ENCODE data around the gene VPS26B.

Gene VPS26B

GRCh38 chr11:134257101-134257500, 32.6 kb downstream of the VPS26B start:
- DNase-seq (ENCODE audit: low read depth, low spot score), result no peak
- no peak overlapping the region for H3K4me3 ChIP-seq (ENCODE audit: insufficient read length, low read depth)
- H3K36me3 ChIP-seq (ENCODE audit: insufficient read depth, insufficient read length, low read length), result peaks cover 48% of the 10 kb centered on the region
- no peak overlapping the region for H3K9ac ChIP-seq (ENCODE audit: insufficient read length, low read depth)
- TF ChIP-seq ZNF274 (IDR thresholded peaks at IDR 0.05; ENCODE audit: low read depth, low read length) (no peak), YY1 (IDR thresholded peaks at IDR 0.05; ENCODE audit: insufficient read depth, insufficient read length) (no peak), SUZ12 (IDR thresholded peaks at IDR 0.05; ENCODE audit: extremely low read depth, insufficient read depth, insufficient read length) (no peak)
- H3K27me3 ChIP-seq (ENCODE audit: insufficient read depth, insufficient read length), result no peaks in the 10 kb centered on the region
- H3K9me3 ChIP-seq (ENCODE audit: insufficient read depth, low read length), result no peaks in the 10 kb centered on the region
- H3K4me1 ChIP-seq (ENCODE audit: insufficient read depth, insufficient read length), result no peaks in the 10 kb centered on the region

DNA sequence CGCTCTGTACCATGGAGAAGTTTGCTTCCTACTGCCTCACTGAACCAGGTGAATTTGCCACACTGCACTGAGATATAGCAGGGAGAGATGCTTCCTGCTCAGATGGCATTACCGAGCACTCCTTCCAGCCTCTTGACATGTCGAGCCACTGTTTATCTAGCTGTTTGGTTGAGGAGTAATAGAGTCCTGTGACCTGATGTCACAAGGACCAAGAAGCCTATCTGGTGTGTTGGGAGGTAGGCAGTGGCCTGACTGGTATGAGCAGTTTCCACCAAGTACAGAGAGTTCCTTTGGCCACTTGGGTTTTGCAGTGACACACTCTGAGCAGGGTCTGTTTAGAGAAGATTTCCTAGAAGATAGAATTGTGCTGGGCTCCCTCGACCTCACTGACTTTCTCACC, 34.1 kb downstream of the VPS26B start:
- H3K36me3 ChIP-seq (ENCODE audit: insufficient read depth, insufficient read length, low read length), result peaks cover 62% of the 10 kb centered on the region
- TF ChIP-seq ZNF274 (IDR thresholded peaks at IDR 0.05; ENCODE audit: low read depth, low read length) (no peak), YY1 (IDR thresholded peaks at IDR 0.05; ENCODE audit: insufficient read depth, insufficient read length) (no peak), SUZ12 (IDR thresholded peaks at IDR 0.05; ENCODE audit: extremely low read depth, insufficient read depth, insufficient read length) (no peak)
- no peaks in the 10 kb centered on the region for H3K4me1 ChIP-seq (ENCODE audit: insufficient read depth, insufficient read length)
- no peak overlapping the region for H3K9ac ChIP-seq (ENCODE audit: insufficient read length, low read depth)
- H3K9me3 ChIP-seq (ENCODE audit: insufficient read depth, low read length), result no peaks in the 10 kb centered on the region
- no peak for DNase-seq (ENCODE audit: low read depth, low spot score)
- H3K27me3 ChIP-seq (ENCODE audit: insufficient read depth, insufficient read length), result no peaks in the 10 kb centered on the region
- no peak overlapping the region for H3K4me3 ChIP-seq (ENCODE audit: insufficient read length, low read depth)

DNA sequence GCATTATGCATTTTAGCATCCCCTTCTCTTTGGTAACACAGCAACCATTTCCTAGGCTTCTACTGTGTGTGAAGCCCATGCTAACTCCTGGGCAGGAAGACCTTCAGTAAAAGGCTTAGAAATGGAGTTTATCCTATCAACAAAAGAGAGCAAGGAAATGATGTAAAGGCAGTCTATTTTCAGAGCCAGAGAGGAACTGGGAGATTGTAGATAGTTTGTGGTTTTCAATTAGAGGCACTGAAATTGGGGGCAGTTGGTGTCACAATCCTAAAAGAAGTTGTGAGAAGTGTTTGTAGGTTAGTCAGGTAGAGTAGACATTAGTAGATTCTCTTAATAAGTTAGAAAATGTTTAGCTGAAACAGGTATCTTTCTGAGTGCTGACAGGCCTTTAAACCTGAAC, 36.0 kb downstream of the VPS26B start:
- H3K36me3 ChIP-seq (ENCODE audit: insufficient read depth, insufficient read length, low read length), result peaks cover 71% of the 10 kb centered on the region
- no peaks in the 10 kb centered on the region for H3K4me1 ChIP-seq (ENCODE audit: insufficient read depth, insufficient read length)
- no peak overlapping the region for H3K4me3 ChIP-seq (ENCODE audit: insufficient read length, low read depth)
- H3K9me3 ChIP-seq (ENCODE audit: insufficient read depth, low read length), result no peaks in the 10 kb centered on the region
- no peak overlapping the region for H3K9ac ChIP-seq (ENCODE audit: insufficient read length, low read depth)
- H3K27me3 ChIP-seq (ENCODE audit: insufficient read depth, insufficient read length), result no peaks in the 10 kb centered on the region
- DNase-seq (ENCODE audit: low read depth, low spot score), result no peak
- TF ChIP-seq ZNF274 (IDR thresholded peaks at IDR 0.05; ENCODE audit: low read depth, low read length) (no peak), SUZ12 (IDR thresholded peaks at IDR 0.05; ENCODE audit: extremely low read depth, insufficient read depth, insufficient read length) (no peak), YY1 (IDR thresholded peaks at IDR 0.05; ENCODE audit: insufficient read depth, insufficient read length) (no peak)

DNA sequence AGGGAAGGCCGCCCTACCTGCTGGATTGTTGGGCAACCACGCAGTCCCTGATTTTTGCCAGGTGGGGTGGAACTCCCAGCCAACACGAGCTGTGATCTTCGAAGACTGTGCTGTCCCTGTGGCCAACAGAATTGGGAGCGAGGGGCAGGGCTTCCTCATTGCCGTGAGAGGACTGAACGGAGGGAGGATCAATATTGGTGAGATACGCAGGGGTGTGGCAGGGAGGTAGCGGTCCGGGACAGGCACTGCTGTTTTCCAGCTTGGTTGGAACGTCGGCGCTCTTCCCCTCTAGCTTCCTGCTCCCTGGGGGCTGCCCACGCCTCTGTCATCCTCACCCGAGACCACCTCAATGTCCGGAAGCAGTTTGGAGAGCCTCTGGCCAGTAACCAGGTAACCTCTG, 36.5 kb downstream of the VPS26B start:
- Histone ChIP-seq H3K36me3 (ENCODE audit: insufficient read depth, insufficient read length, low read length) (peaks cover 71% of the 10 kb centered on the region), H3K4me1 (ENCODE audit: insufficient read depth, insufficient read length) (no peaks in the 10 kb centered on the region), H3K27me3 (ENCODE audit: insufficient read depth, insufficient read length) (no peaks in the 10 kb centered on the region), H3K4me3 (ENCODE audit: insufficient read length, low read depth) (no peak overlapping the region), H3K9ac (ENCODE audit: insufficient read length, low read depth) (no peak overlapping the region), H3K9me3 (ENCODE audit: insufficient read depth, low read length) (no peaks in the 10 kb centered on the region)
- TF ChIP-seq YY1 (IDR thresholded peaks at IDR 0.05; ENCODE audit: insufficient read depth, insufficient read length) (no peak), SUZ12 (IDR thresholded peaks at IDR 0.05; ENCODE audit: extremely low read depth, insufficient read depth, insufficient read length) (no peak), ZNF274 (IDR thresholded peaks at IDR 0.05; ENCODE audit: low read depth, low read length) (no peak)
- no peak for DNase-seq (ENCODE audit: low read depth, low spot score)

- Histone ChIP-seq H3K9me3 (ENCODE audit: insufficient read depth, low read length) (no peaks in the 10 kb centered on the region), H3K4me3 (ENCODE audit: insufficient read length, low read depth) (no peak overlapping the region), H3K9ac (ENCODE audit: insufficient read length, low read depth) (no peak overlapping the region), H3K27me3 (ENCODE audit: insufficient read depth, insufficient read length) (no peaks in the 10 kb centered on the region), H3K4me1 (ENCODE audit: insufficient read depth, insufficient read length) (no peaks in the 10 kb centered on the region), H3K36me3 (ENCODE audit: insufficient read depth, insufficient read length, low read length) (peaks cover 66% of the 10 kb centered on the region)
- DNase-seq (ENCODE audit: low read depth, low spot score), result no peak
- TF ChIP-seq YY1 (IDR thresholded peaks at IDR 0.05; ENCODE audit: insufficient read depth, insufficient read length), result no peak
- TF ChIP-seq SUZ12 (IDR thresholded peaks at IDR 0.05; ENCODE audit: extremely low read depth, insufficient read depth, insufficient read length), result no peak
- TF ChIP-seq ZNF274 (IDR thresholded peaks at IDR 0.05; ENCODE audit: low read depth, low read length), result no peak
These were observed 37.4 kb downstream of the VPS26B start for GRCh38 chr11:134261626-134262488.

DNA sequence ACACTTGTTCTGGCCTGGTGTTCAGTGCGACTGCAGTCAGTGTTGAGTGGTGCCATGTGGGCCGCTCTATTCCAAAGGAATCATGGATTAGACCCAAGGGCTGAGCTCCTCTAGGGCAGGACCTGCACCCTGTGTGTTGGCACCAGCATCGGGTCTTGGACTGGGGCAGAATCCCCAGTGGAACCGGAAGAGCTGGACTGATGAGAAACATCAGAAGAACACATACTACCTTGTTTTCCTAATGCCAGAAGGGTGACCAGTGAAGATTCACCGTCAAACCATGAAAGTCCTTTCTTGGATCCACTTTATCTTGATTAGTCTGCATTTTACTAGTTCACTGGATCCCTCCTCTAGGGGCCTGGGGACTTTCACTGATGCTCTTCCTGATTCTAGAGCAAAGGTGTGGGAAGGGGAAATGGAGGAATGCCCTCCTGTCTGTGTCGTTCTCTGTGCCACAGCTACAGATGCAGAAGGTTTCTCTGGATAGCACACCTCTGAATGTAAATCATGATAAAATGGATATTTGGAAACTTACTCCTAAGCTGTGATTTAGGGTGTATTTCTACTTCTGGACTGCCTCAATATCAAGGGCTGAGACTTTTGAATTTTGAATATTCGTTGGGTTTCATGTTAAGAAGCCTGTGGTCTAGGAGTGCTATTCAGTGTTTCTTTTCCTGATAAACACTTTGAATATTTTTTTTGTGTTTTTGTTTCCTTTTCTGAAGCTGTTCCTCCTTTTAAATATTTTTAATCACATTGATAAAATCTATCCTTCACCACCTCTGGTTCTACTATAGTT, 40.7 kb downstream of the VPS26B start:
- Histone ChIP-seq H3K9ac (ENCODE audit: insufficient read length, low read depth) (no peak overlapping the region), H3K36me3 (ENCODE audit: insufficient read depth, insufficient read length, low read length) (peaks cover 41% of the 10 kb centered on the region), H3K4me3 (ENCODE audit: insufficient read length, low read depth) (no peak overlapping the region), H3K27me3 (ENCODE audit: insufficient read depth, insufficient read length) (no peaks in the 10 kb centered on the region), H3K4me1 (ENCODE audit: insufficient read depth, insufficient read length) (peaks cover 2% of the 10 kb centered on the region), H3K9me3 (ENCODE audit: insufficient read depth, low read length) (no peaks in the 10 kb centered on the region)
- TF ChIP-seq ZNF274 (IDR thresholded peaks at IDR 0.05; ENCODE audit: low read depth, low read length) (no peak), SUZ12 (IDR thresholded peaks at IDR 0.05; ENCODE audit: extremely low read depth, insufficient read depth, insufficient read length) (no peak), YY1 (IDR thresholded peaks at IDR 0.05; ENCODE audit: insufficient read depth, insufficient read length) (no peak)
- DNase-seq (ENCODE audit: low read depth, low spot score), result no peak

GRCh38 chr11:134266440-134266839, 42.0 kb downstream of the VPS26B start:
- Histone ChIP-seq H3K27me3 (ENCODE audit: insufficient read depth, insufficient read length) (peaks cover 2% of the 10 kb centered on the region), H3K9me3 (ENCODE audit: insufficient read depth, low read length) (no peaks in the 10 kb centered on the region), H3K9ac (ENCODE audit: insufficient read length, low read depth) (no peak overlapping the region), H3K4me1 (ENCODE audit: insufficient read depth, insufficient read length) (peaks cover 3% of the 10 kb centered on the region), H3K4me3 (ENCODE audit: insufficient read length, low read depth) (no peak overlapping the region), H3K36me3 (ENCODE audit: insufficient read depth, insufficient read length, low read length) (peaks cover 29% of the 10 kb centered on the region)
- TF ChIP-seq SUZ12 (IDR thresholded peaks at IDR 0.05; ENCODE audit: extremely low read depth, insufficient read depth, insufficient read length), result no peak
- no peak for TF ChIP-seq ZNF274 (IDR thresholded peaks at IDR 0.05; ENCODE audit: low read depth, low read length)
- no peak for TF ChIP-seq YY1 (IDR thresholded peaks at IDR 0.05; ENCODE audit: insufficient read depth, insufficient read length)
- DNase-seq (ENCODE audit: low read depth, low spot score), result no peak

All from NT2/D1 (cell line).